Epithelial cell of proximal tubule (primary cell): Measurements from ENCODE around the gene RAP1A. TPM values are rescaled to one million over a fixed set of nuclear protein-coding genes. Genes with fewer than 3 reads are reported as not detected.
A peak's percentile ranks its signal among the peaks of the same experiment; 100 is the strongest.

Experiments
- DNase-seq: peaks from one replicate; pipeline ENCODE4 v3.0.0-alpha.2; 2011; ENCODE audit warnings: low read depth
- H3K4me3 ChIP-seq: 2 replicates; pipeline ENCODE4 v1.5.1; 2011; ENCODE audit warnings: low read depth, mild to moderate bottlenecking, low read length
- total RNA-seq: library from RNA; depleted of rRNA; stranded (reverse); fragments of >200 nt; gene quantifications from 2 replicates; pipeline ENCODE4 v1.2.3, GENCODE V29; 2015
- TF ChIP-seq, protein P1 (sequence below): conservative IDR thresholded peaks from 2 replicates; pipeline ENCODE4 v1.5.1; 2012; ENCODE audit warnings: low read depth, mild to moderate bottlenecking, low read length

RAP1A gene
- 21.2 and 25.7 TPM in 2 replicates for total RNA-seq

DNA sequence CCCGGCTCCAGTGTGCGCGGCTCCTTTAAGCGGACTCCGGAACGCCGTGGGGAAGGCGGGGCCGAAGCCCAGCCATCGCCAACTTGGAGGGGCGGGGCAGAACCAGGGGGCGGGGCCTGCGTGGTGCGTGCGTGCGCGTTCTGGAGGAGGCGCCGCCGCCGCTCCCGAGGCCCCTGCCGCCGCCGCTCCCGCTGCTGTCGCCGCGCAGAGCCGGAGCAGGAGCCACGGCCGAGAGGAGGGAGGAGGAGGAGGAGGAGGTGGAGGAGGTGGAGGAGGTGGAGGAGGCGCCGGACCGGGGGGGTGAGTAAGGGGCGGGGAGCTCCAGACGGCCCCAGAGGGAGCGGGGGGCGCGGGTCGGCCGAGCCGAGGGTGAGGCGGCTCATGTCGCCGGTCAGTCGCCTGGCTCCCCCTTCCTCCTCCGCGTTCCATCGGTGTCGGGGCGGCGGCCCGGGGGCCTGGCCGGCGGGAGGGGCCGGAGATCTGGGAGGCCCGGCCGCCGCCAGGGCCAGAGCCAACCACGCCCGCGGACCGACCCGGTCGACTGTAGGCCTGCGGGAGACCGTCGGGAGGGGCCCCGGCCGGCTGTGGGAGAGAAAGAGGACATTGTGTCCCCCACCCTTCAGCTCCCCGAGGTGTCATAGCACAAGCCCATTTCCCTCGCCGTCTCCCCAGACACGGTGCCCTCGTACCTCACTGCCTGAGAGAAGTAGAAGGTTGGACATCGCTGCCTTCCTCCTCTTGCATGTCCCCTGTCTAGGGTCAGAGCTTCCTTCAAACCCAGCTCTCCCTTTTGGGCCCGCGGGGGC, at the start of gene RAP1A:
Gene RAP1A, plus strand, starts transcription at position 155 of the 806 bp plus-strand sequence. CDS start 71,572 bp downstream, outside the sequence.
- TF ChIP-seq, protein P1, sequence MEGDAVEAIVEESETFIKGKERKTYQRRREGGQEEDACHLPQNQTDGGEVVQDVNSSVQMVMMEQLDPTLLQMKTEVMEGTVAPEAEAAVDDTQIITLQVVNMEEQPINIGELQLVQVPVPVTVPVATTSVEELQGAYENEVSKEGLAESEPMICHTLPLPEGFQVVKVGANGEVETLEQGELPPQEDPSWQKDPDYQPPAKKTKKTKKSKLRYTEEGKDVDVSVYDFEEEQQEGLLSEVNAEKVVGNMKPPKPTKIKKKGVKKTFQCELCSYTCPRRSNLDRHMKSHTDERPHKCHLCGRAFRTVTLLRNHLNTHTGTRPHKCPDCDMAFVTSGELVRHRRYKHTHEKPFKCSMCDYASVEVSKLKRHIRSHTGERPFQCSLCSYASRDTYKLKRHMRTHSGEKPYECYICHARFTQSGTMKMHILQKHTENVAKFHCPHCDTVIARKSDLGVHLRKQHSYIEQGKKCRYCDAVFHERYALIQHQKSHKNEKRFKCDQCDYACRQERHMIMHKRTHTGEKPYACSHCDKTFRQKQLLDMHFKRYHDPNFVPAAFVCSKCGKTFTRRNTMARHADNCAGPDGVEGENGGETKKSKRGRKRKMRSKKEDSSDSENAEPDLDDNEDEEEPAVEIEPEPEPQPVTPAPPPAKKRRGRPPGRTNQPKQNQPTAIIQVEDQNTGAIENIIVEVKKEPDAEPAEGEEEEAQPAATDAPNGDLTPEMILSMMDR, result no peak
- DNase-seq, result no peak
- peak within 1 kb of the TSS; percentile 86 for H3K4me3 ChIP-seq

DNA sequence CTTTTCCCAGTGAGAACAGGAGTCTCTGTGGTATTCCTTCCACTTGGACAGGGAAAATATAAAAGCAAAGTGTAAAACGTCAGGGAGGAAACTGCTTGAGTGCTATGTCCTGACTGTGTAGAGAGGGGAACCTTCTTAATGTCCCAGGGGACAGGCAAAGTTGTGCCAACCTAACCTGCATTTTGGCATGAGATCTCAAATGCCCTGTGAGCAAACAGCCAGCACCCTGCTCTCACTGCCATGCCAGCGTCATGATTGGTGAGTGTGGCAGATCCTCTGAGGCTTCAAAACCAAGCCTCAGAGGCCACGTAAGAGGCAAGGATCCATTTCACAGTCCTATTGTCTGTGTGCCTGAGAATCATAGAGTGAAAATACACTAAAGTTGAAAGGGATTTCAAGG, 49.7 kb upstream of the RAP1A start:
- H3K4me3 ChIP-seq, result no peak overlapping the region
- no peak for DNase-seq
- TF ChIP-seq, protein P1, result no peak

DNA sequence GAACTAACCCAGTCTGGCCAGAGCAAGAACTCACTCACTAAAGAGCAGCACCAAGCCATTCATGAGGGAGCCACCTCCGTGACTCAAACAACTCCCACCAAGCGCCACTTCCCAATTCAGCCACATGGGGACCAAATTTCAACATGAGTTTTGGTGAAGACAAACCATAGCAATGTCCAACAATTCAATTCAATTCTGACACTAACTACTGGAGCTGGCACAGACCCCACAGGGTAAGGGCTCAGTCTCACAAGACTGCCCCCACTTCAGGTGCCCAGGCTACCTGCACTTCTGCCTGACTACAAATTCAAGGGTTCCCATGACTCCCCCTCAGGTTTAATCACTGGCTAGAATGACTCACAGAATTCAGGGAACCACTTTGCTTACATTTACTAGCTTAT, 48.8 kb upstream of the RAP1A start:
- no peak overlapping the region for H3K4me3 ChIP-seq
- TF ChIP-seq, protein P1, result peak; percentile 51
- no peak for DNase-seq

DNA sequence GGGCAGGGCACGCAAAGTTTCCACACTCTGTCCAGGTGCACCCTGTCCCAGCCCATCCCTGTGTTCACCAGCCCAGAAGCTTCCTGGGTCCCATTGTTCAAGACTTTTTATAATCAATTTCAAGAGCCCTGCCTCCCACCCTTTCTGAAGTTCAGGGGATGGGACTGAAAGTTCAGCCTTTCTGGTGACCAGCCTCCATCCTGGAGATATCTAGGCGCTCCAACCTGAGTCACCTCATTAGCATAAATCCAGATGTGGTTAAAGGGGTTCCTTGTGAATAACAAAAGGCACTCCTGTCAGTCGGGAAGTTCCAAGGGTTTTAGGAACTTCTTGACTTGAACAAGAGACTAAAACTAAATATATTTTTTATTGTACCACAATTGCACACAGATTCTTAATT, 48.4 kb upstream of the RAP1A start:
- TF ChIP-seq, protein P1, result no peak
- H3K4me3 ChIP-seq, result no peak overlapping the region
- DNase-seq, result no peak

DNA sequence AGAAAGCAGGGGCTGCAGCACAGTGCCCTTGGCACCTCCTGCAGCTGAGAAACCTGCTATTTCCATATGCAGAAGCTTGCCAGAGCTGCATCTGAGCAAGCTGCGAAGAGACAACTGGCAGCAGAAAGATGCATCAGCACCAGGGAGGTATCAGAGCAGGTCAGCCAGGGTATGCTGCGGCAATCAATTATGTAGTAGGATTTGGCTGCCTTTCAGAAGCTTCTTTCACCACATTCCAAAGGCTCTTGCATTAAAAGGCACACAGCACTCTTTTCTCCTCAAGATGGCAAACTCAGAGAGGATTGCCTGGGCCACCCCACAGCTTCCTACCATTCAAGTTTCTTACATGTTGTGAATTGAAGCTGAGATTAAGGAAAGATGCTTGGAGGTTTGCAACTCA, 47.6 kb upstream of the RAP1A start:
- no peak for DNase-seq
- no peak overlapping the region for H3K4me3 ChIP-seq
- TF ChIP-seq, protein P1, result no peak

DNA sequence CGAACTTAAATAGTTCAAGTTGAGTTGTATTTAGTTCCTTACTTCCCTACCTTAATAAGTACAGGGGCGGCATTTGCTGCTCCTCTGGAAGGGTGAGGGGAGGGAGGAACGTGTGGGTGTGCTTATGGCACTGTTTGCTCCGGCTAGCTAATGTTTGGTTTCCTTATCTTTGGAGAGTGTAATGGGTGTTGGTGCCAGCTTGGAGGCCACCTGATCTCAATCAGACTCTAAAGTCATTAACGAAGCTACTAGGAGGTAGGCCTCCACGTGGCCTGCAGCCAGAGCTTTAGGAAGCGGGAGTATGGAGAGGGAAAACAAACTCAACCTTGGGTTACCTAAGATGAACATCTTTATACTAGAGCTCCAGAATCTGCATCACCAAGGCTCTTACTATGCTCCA, 43.0 kb upstream of the RAP1A start:
- DNase-seq, result no peak
- no peak overlapping the region for H3K4me3 ChIP-seq
- TF ChIP-seq, protein P1, result no peak

DNA sequence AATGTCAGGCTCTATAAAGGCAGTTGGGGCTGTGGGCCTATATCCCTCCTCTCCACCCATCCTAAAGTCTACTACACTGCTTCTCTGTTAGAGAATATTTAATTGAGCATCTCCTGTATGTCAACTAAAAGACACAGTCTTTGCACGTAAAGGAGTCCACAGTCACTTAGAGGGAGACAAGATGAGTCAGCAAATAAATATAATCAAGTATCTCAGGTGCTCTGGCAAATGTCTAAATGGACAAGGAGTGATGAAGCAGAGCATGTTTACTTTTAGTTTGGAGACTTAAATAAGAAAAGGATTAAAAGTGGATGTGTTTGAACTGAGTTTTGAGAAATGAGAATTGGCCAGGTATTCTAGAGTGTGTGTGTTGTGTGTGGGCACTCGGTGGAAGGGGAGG, 41.8 kb upstream of the RAP1A start:
- DNase-seq, result no peak
- TF ChIP-seq, protein P1, result no peak
- H3K4me3 ChIP-seq, result no peak overlapping the region
